AG20443 (cell line): ENCODE results near the gene TTC21A.
"Not testable (repeated sequence)": the region's sequence is repeated elsewhere in the genome, so short reads cannot be mapped to it uniquely, and the experiment has no call there.

ENCODE experiments used
- DNase-seq: peaks from one replicate; pipeline ENCODE4 v3.0.0; 2012; ENCODE audit warnings: low spot score, mixed read lengths

The TTC21A gene

GRCh38 chr3:39107388-39108199, at the start of gene TTC21A, which contains the start of gene GORASP1:
TSS of gene TTC21A (plus strand) at chr3:39107680. CDS start at chr3:39107838, 158 bp downstream.
TSS of gene GORASP1 (minus strand) at chr3:39107627. CDS start at chr3:39107541, 86 bp downstream.
- peak; percentile 96 for DNase-seq

GRCh38 chr3:39061228-39061627, 46.3 kb upstream of the TTC21A start:
- not testable (repeated sequence) for DNase-seq

GRCh38 chr3:39062180-39062579, 45.3 kb upstream of the TTC21A start:
- no peak for DNase-seq

GRCh38 chr3:39063143-39063542, 44.3 kb upstream of the TTC21A start:
- DNase-seq = no peak

GRCh38 chr3:39064646-39065045, 42.8 kb upstream of the TTC21A start:
- peak; percentile 59 for DNase-seq

- DNase-seq = peak; percentile 71
Measured at GRCh38 chr3:39065197-39065596, 42.3 kb upstream of the TTC21A start.

GRCh38 chr3:39067286-39067685, 40.2 kb upstream of the TTC21A start:
- peak; percentile 14 for DNase-seq

- DNase-seq = no peak
Measured at GRCh38 chr3:39068556-39068955, 38.9 kb upstream of the TTC21A start.

- DNase-seq = no peak
Measured at GRCh38 chr3:39075910-39076309, 31.6 kb upstream of the TTC21A start.

GRCh38 chr3:39079530-39079929, 27.9 kb upstream of the TTC21A start:
- DNase-seq = no peak

- DNase-seq = no peak
Measured at GRCh38 chr3:39080026-39080425, 27.5 kb upstream of the TTC21A start.

- no peak for DNase-seq
Measured at GRCh38 chr3:39082666-39083313, 24.7 kb upstream of the TTC21A start.

GRCh38 chr3:39086144-39086543, 21.3 kb upstream of the TTC21A start:
- no peak for DNase-seq

GRCh38 chr3:39088456-39088855, 19.0 kb upstream of the TTC21A start:
- DNase-seq = no peak

GRCh38 chr3:39088889-39089288, 18.6 kb upstream of the TTC21A start:
- DNase-seq = no peak

GRCh38 chr3:39090922-39091321, 16.6 kb upstream of the TTC21A start:
- no peak for DNase-seq

- no peak for DNase-seq
Measured at GRCh38 chr3:39094851-39095677, 12.4 kb upstream of the TTC21A start.

GRCh38 chr3:39095778-39096177, 11.7 kb upstream of the TTC21A start:
- no peak for DNase-seq

- DNase-seq = peak; percentile 61
Measured at GRCh38 chr3:39096775-39097174, 10.7 kb upstream of the TTC21A start.

- DNase-seq = peak; percentile 47
Measured at GRCh38 chr3:39097716-39098472, 9.6 kb upstream of the TTC21A start.

GRCh38 chr3:39098473-39099000, 8.9 kb upstream of the TTC21A start:
- DNase-seq = no peak
